GM18868 (cell line): ENCODE measurements around the gene CAPS.
"Not testable (repeated sequence)": the region's sequence is repeated elsewhere in the genome, so short reads cannot be mapped to it uniquely, and the experiment has no call there.

Source experiments
- ATAC-seq: cut with Tn5 transposase; IDR thresholded peaks from one replicate; pipeline ENCODE4 v1.9.1; 2021; ENCODE audit warnings: mild to moderate bottlenecking, moderate library complexity; ENCODE audit not compliant: unreplicated experiment

Gene CAPS

DNA sequence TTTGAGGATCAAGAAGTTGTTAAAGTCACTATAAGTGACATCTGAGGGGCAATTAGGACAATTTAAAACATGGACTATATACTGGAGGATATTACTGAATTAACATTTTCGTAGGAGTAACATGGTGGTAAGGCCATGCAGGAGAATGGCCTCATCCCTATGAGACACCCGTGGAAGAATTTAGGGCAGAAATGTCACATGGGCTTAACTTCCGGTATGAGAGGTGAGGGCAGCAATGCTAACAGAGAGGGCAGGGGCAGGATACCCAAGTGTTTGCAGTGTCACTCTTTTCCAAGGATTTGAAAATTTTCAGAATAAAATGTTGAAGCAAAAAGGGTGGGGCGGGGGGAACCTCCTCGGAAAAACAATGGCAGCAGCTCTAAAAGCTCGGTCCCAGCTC lies 40.2 kb downstream of the CAPS start:
- no peak for ATAC-seq

DNA sequence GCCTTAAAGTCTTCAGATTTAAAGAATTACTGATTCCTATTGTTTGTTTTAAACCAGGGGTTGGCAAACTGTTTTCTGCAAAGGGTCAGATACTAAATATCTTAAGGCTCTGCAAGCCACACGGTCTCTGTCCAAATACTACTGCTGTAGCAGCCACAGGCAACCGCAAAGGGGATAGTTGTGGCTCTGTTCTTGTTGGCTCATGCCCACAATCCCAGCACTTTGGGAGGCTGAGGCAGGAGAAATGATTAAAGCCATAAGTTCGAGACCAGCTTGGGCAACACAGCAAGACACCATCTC lies 41.5 kb downstream of the CAPS start:
- no peak for ATAC-seq

DNA sequence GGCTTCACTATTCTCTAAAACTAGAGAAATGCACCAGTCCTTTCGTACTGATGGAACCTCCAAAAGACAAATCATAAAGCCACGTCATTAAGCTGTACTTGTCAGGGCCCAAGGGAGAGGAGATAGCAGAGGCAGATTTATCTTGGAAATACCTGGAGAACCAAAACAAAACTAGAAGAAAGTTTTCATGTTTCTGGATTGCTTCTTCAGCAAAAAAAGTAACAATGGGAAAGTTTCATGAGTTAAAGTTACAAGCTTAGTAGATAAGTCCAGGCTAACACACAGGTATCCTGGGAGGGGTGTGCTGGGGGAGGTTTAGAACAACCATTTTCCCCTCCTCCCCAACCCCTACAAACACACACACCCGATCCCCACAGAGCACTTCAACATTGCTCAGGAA lies 42.3 kb downstream of the CAPS start:
- no peak for ATAC-seq

DNA sequence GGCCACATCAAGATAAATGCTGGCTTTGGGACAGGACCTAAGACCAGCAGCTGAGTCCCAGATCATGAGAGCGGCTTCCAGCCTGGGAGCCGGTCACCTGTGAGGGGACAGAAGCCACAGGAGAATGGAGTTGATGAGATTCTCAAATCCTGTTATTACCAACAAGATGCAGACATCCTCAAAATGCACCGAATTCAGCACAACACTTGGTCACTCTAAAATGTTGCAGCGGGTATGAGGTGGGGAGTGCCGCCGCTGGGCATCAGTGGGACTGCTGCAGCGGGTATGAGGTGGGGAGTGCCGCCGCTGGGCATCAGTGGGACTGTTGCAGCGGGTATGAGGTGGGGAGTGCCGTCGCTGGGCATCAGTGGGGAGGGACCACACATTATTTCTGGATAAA lies 42.7 kb downstream of the CAPS start:
- ATAC-seq = no peak

DNA sequence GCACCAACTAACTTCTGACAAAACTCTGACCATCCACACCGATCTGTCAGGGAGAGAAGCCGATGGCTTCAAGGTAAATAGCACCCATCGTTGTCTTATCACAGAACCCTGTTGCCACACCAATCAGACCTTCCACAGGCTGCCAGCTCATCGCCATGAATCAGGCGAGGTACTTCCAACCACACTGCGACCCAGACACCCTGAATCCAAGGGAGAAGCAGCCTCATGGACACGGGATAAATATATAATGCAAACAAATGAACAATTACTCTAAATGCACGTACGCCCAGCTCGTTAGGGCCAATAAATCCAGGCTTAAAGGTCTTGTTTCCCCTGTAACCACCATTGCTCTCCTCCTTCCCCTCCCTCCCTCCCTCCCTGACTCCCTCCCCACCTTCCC lies 43.1 kb downstream of the CAPS start:
- no peak for ATAC-seq

DNA sequence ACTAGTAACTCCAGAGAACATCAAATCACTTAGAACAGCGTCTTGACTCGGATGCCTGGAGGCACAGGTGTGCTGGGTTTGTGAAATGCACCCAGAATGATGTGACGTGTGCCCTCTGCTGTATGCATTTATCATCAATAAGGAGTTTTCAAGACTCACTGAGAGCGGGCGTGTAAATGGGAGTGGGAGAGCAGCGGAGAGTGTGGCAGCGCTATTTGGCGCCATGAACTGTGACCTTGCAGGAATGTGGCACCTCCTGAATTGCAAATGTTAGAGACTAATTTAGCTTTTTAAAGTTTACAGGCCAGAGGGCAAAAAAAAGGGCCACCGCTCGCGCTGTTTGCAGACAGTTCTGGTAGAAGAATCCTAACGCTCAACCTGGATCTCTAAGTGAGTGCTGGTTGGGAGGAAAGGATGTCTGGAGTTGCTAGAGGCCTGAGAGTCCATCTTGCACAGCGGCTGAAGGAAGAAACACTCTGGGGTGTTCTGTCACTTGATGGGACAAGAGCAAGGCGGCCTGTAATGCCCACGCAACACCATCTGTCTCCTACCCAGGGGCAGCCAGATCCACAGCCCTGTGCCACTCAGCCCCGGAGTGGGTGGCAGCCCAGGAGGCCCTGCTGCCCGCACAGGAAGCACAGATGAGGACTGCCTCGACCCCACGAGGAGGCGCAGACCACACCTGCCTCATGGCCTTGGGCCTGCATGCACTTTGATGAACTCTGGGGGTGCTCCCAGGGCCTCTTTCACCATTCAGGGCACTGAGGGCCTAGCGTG lies 44.2 kb downstream of the CAPS start:
- ATAC-seq = no peak

DNA sequence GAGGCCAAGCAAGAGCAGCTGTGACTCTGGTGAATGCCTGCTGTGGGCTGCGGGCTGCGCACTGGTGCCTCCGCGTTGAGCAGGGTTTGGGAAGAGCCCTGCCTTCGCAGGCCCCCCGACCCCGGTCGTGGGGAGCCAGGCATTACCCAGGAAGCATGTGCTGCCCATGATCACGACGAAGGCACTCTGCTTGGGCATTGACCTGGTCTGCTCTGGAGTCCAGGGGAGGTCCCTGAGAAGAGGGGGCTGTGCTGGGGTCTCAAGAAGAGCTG lies 44.7 kb downstream of the CAPS start:
- no peak for ATAC-seq

DNA sequence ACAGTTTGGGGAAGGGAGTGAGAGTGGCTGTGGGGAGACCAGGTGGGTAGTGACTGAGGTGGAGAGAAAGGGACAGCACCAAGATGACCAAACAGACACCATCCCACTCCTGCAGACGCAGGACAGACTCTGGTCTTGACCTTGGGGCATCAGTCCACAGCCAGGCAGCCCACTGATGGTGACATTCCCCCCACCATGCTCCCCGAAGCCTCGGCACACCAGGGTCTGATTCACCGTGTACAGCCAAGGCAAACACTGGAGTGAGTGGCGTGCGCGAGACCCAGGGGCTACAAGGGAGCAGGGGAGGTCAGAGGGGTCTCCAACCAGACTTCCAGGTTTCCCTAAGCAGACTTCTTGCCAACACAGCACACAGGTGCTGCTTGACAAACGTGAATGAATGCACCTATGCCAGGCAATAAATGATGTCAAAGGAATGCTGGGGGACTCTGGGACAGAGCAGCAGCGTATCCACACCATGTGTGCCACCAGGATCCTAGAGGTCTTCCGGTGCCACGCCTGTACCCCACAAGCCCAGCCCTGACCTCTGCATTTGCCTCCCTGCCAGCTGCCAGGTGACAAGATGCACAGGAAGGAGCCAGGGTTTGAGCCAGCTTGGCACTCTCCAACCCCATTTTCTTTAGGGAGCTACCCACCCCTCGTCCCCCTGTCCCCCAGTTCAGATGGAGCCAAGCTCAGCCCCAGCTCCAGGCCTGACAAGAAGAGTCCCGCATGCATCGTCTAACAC lies 45.4 kb downstream of the CAPS start:
- no peak for ATAC-seq

DNA sequence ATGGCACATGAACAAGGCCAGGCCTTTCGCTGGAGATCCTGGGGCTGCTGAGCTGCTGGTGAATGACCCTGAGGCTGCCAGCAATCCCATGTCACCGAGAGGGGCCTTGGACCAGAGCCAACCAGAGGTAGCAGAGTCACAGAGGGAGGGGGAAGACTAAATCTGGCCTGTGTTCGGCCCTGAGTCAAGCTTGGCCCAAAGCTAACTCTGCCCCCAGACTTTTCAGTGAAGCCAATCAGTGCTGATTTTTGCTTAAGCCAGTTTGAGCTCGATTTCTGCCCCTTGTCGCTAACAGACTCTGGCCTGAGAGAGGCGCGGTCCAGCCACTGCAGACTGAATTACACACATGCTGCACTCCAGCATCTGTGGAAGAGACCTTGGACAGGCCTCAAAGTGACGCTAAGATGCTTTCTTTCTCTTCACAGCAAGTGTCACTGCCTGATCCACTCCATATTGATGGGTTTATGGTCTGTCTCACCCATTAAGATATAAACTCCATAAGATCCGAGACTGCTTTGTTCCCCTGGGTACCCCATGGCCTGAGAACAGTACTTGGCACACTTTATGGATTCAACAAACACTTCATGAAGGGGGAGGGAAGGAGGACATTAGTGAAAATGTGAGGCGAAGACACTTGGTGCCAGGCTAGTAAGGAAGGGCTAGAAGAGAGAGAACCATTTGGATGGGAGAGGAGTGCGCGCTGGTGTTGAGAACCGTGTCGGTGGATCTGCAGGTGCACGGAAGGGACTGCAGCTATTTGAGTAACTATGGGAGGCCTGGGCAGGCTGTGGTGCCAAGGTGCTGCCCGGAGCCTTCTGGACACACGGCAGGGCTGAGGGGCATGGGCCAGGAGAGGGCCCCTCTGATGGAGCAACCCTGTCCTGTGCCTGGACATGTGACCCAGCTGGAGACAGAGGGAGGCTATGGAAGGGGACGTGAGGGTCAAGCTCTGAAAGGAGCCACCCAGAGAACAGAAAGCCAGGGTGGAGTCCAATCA lies 46.2 kb downstream of the CAPS start:
- ATAC-seq = no peak

DNA sequence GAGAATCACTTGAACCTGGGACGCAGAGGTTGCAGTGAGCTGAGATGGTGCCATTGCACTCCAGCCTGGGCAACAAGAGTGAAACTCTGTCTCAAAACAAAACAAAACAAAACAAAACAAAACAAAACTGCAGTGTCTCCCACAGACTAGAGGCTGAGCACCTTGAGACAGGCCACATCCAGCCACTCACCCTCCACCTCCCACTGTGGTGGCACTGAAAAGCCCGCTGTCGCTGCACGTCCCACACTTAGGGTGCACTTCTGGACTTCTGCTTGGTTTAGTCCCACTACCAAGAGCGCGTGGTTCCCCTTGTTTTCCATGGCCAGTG lies 47.6 kb downstream of the CAPS start:
- ATAC-seq = not testable (repeated sequence)

DNA sequence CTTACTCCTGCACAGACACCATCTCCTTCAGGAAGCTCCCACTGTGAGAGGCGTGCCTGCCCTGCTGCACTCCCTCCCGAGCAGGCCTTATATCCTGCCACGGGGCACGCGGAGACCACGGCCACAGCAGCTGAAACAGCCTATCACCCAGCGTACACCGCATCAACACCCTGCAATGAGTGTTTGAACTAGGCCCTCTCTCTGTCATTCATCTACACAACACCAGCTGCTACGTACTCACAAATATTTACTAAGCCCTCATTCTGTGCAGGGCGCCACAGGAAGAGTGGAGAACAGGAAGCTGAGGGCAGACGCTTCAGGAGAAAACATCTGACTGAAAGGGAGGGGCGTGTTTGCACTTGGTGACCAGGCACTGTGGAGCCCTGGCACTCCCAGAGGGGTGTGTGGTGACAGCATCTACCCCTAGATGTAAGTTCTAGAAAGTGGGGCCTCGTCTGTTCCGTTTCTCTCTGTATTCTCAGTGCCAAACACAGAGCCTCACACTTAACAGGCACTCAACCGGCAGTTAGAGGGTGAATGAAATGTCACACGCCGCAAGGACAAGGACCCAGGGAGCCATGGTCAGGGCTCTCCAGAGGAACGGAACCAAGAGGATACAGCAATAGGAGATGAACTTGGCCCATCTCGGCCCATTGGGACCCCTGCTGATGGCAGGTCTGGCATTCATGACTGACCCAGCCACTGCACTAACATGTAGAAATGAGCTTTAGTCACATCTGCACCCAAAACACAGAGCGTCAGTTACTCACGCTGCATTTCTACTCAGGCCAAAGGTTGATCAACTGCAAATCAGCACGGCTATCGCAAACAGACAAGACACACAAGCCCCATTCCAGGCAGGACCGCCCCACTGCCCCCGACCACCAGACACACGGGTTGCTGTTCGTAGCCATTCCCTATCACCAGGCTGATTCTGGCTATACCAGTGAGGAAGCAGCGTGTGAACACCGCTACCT lies 48.2 kb downstream of the CAPS start:
- no peak for ATAC-seq

DNA sequence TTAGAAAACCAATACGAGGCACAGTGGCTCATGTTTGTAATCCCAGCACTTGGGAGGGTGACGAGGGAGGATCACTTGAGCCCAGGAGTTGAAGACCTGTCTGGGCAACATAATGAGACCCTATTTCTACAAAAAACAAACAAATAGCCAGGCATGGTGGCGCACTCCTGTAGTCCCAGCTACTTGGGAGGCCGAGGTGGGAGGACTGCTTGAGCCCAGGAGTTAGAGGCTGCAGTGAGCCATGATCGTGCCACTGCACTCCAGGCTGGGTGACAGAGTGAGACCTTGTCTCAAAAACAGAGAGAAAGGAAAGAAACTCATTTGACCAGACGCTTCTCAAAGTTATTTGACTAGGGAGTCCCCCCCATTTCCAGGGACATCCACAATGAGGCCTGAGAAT lies 49.2 kb downstream of the CAPS start:
- not testable (repeated sequence) for ATAC-seq

DNA sequence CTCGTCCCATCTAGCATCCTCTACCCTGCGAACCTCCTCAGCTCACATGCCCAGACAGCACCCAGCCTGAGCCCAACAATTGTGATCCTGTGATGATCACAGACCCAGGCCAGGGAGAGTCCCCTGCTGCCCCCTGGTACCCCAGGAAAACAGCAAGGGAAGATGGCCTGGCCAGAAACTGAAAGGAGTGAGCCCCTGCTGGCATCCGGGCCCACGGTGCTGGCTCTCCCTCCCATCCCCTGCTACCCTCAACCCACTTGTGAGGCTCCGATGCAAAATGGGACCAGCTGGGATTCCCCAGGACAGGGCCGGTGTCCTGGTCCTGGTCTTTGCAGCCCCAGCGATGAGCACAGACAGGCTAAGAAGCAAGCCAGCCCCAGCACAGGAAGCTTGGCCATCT lies 49.8 kb downstream of the CAPS start:
- no peak for ATAC-seq

DNA sequence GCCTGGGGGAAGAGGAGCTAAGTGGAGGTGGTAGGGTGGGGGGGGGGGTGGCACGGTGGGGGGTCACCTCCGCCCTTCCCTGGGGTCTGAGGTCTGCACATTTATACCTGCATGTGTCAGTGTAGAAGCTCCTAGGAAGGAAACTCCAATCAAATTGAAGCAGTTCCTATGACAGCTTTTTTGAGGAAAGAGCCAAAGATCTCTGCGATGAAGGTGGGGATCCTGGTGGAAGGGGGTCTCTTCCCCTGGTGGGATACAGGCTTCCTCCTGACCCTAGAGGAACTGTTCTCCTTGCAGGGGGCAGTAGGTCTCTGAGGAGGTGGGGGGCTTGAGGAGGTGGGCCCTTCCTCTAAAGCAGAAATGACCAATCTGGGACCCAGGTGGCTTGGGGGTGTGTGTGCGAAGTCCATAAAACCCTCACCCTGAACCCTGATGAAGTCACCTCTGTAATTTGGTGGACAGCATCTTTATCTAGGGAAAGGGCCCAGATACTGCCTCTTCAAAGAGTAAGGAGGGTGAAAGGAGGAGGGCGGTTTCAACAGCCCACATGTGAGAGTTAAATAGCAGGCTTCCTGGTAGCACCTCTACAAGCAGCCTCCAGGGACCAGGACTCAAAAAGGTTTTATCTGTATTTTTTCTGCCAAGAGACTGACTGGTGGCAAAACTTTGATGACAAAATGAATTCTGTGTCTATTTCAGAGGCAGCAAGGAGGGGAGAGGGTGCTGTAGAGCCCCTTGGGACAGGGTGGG lies 50.9 kb downstream of the CAPS start:
- ATAC-seq = no peak
